H9 (cell line): Measurements from ENCODE around the gene BBS12. TPM values are rescaled to one million over a fixed set of nuclear protein-coding genes. Genes with fewer than 3 reads are reported as not detected.
A peak's percentile ranks its signal among the peaks of the same experiment; 100 is the strongest.

Experiments
- DNase-seq: peaks from one replicate; pipeline ENCODE4 v3.0.0-alpha.2; 2017
- H2AFZ ChIP-seq: one replicate; pipeline ENCODE4 v1.6.1; 2013; ENCODE audit warnings: mild to moderate bottlenecking, low read length, control low read depth, moderate library complexity
- H2AK5ac ChIP-seq: 2 replicates; pipeline ENCODE4 v1.6.1; 2013; ENCODE audit warnings: low read length, control low read depth, mixed read lengths; ENCODE audit not compliant: insufficient read length
- H2BK120ac ChIP-seq: one replicate; pipeline ENCODE4 v1.6.1; 2013; ENCODE audit warnings: low read depth, mild to moderate bottlenecking, low read length, control low read depth, inconsistent platforms; ENCODE audit not compliant: poor library complexity, severe bottlenecking
- H2BK12ac ChIP-seq: 2 replicates; pipeline ENCODE4 v1.6.1; 2013; ENCODE audit warnings: low read length, control low read depth, mixed read lengths, low read depth; ENCODE audit not compliant: insufficient read length
- H2BK15ac ChIP-seq: 2 replicates; pipeline ENCODE4 v1.6.1; 2013; ENCODE audit warnings: low read depth, low read length, control low read depth
- H2BK20ac ChIP-seq: one replicate; pipeline ENCODE4 v1.6.1; 2013; ENCODE audit warnings: low read depth, mild to moderate bottlenecking, low read length, control low read depth, inconsistent platforms; ENCODE audit not compliant: poor library complexity, severe bottlenecking
- H2BK5ac ChIP-seq: 2 replicates; pipeline ENCODE4 v1.6.1; 2013; ENCODE audit warnings: low read length, control low read depth, mixed read lengths; ENCODE audit not compliant: insufficient read length
- H3K14ac ChIP-seq: 2 replicates; pipeline ENCODE4 v1.6.1; 2013; ENCODE audit warnings: low read length, control low read depth; ENCODE audit not compliant: insufficient read depth
- H3K18ac ChIP-seq: 2 replicates; pipeline ENCODE4 v1.6.1; 2013; ENCODE audit warnings: low read depth, mild to moderate bottlenecking, mixed read lengths, low read length, control low read depth; ENCODE audit not compliant: insufficient read length
- H3K23ac ChIP-seq: 2 replicates; pipeline ENCODE4 v1.6.1; 2013; ENCODE audit warnings: low read length, control low read depth, mixed read lengths, low read depth; ENCODE audit not compliant: insufficient read length
- H3K23me2 ChIP-seq: 2 replicates; pipeline ENCODE4 v1.6.1; 2013; ENCODE audit warnings: low read depth, mild to moderate bottlenecking, mixed read lengths, low read length, control low read depth; ENCODE audit not compliant: insufficient read length, poor library complexity, severe bottlenecking
- H3K27ac ChIP-seq: 2 replicates; pipeline ENCODE4 v1.5.1; 2013; ENCODE audit warnings: low read length, control low read depth, mixed read lengths, low read depth; ENCODE audit not compliant: insufficient read length
- H3K27me3 ChIP-seq: 2 replicates; pipeline ENCODE4 v1.6.1; 2013; ENCODE audit warnings: low read length, control low read depth, inconsistent platforms; ENCODE audit not compliant: insufficient read depth
- H3K4ac ChIP-seq: 2 replicates; pipeline ENCODE4 v1.6.1; 2013; ENCODE audit warnings: low read depth, mild to moderate bottlenecking, control low read depth, inconsistent platforms, low read length, moderate library complexity
- H3K4me1 ChIP-seq: 2 replicates; pipeline ENCODE4 v1.6.1; 2013; ENCODE audit warnings: low read length, control low read depth, inconsistent platforms; ENCODE audit not compliant: insufficient read depth
- H3K4me2 ChIP-seq: 2 replicates; pipeline ENCODE4 v1.6.1; 2013; ENCODE audit warnings: low read length, control low read depth, mixed read lengths; ENCODE audit not compliant: insufficient read length, insufficient read depth
- H3K56ac ChIP-seq: 2 replicates; pipeline ENCODE4 v1.6.1; 2013; ENCODE audit warnings: low read depth, mild to moderate bottlenecking, mixed read lengths, low read length, control low read depth; ENCODE audit not compliant: insufficient read length
- H3K79me1 ChIP-seq: 2 replicates; pipeline ENCODE4 v1.6.1; 2013; ENCODE audit warnings: low read depth, mild to moderate bottlenecking, moderate library complexity, low read length, control low read depth, inconsistent platforms; ENCODE audit not compliant: insufficient read depth, poor library complexity, severe bottlenecking
- H3K79me2 ChIP-seq: 2 replicates; pipeline ENCODE4 v1.6.1; 2013; ENCODE audit warnings: low read length, control low read depth, inconsistent platforms; ENCODE audit not compliant: insufficient read depth
- H3K9ac ChIP-seq: 2 replicates; pipeline ENCODE4 v1.6.1; 2013; ENCODE audit warnings: low read length, control low read depth, mixed read lengths; ENCODE audit not compliant: insufficient read length; ENCODE audit errors: extremely low read depth
- H3K9me3 ChIP-seq: one replicate; pipeline ENCODE4 v1.6.1; 2013; ENCODE audit warnings: low read depth, low read length, inconsistent platforms; ENCODE audit not compliant: control insufficient read depth
- H3T11ph ChIP-seq: one replicate; pipeline ENCODE4 v1.6.1; 2013; ENCODE audit warnings: mild to moderate bottlenecking, low read length, control low read depth, inconsistent platforms
- H4K20me1 ChIP-seq: one replicate; pipeline ENCODE4 v1.6.1; 2013; ENCODE audit not compliant: control insufficient read depth, insufficient read length, insufficient read depth
- H4K5ac ChIP-seq: 2 replicates; pipeline ENCODE4 v1.6.1; 2013; ENCODE audit warnings: low read depth, mild to moderate bottlenecking, mixed read lengths, low read length, control low read depth; ENCODE audit not compliant: insufficient read length
- H4K8ac ChIP-seq: replicated peaks from 2 replicates; pipeline ENCODE4 v1.6.1; 2013; ENCODE audit warnings: low read length, control low read depth, mixed read lengths, low read depth; ENCODE audit not compliant: insufficient read length
- H4K91ac ChIP-seq: 2 replicates; pipeline ENCODE4 v1.6.1; 2013; ENCODE audit warnings: low read depth, mild to moderate bottlenecking, moderate library complexity, mixed read lengths, low read length, control low read depth; ENCODE audit not compliant: insufficient read length
- H3K27ac Mint-ChIP-seq, 3 experiments: 2 replicates in 2 of 3; 3 replicates in 1 of 3; pipeline ENCODE4 v1.8.0; 2020 to 2021; ENCODE audit warnings: mixed read lengths in 3 of 3, mild to moderate bottlenecking in 1 of 3, moderate library complexity in 1 of 3
- H3K27me3 Mint-ChIP-seq: 2 replicates; pipeline ENCODE4 v1.8.0; 2021; ENCODE audit warnings: low read depth, mild to moderate bottlenecking, moderate library complexity, mixed read lengths
- H3K36me3 Mint-ChIP-seq, 3 experiments: 2 replicates in 2 of 3; 3 replicates in 1 of 3; pipeline ENCODE4 v1.8.0; 2020 to 2021; ENCODE audit warnings: low read depth in 3 of 3, mixed read lengths in 3 of 3; ENCODE audit not compliant: insufficient read depth in 1 of 3
- H3K4me1 Mint-ChIP-seq, 2 experiments: 2 replicates each; pipeline ENCODE4 v1.8.0; 2020; ENCODE audit warnings: mixed read lengths in 2 of 2
- H3K4me3 Mint-ChIP-seq, 2 experiments: 2 replicates in 1 of 2; 3 replicates in 1 of 2; pipeline ENCODE4 v1.8.0; 2020 to 2021; ENCODE audit warnings: mild to moderate bottlenecking in 2 of 2, mixed read lengths in 2 of 2, moderate library complexity in 1 of 2
- H3K9me3 Mint-ChIP-seq, 2 experiments: 2 replicates in 1 of 2; 3 replicates in 1 of 2; pipeline ENCODE4 v1.8.0; 2020; ENCODE audit warnings: mild to moderate bottlenecking in 2 of 2, mixed read lengths in 2 of 2, moderate library complexity in 1 of 2
- CTCF ChIP-seq: fragments of 200-600 bp; sonication (generic); conservative IDR thresholded peaks from 3 replicates; pipeline ENCODE4 v1.8.0; 2021; ENCODE audit warnings: antibody characterized with exemption, mild to moderate bottlenecking
- WGBS: extraction: QIAGEN DNeasy Blood & Tissue Kit; methylation state at CpG from one replicate; pipeline ENCODE4 v1.1.7; 2013; ENCODE audit warnings: missing lambda C conversion rate, low lambda C conversion rate, mixed read lengths; ENCODE audit not compliant: insufficient read length; ENCODE audit errors: extremely low coverage; 5-methylcytosine and 5-hydroxymethylcytosine counted together
- total RNA-seq: library from RNA; stranded (reverse); gene quantifications from 2 replicates; pipeline ENCODE4 v1.2.1, GENCODE V29; 2021

Gene BBS12
- total RNA-seq, 1 experiment from 2014 or later: 1.2 TPM

- Histone ChIP-seq H2AK5ac (no peak overlapping the region), H3K79me2 (no peaks in the 10 kb centered on the region), H2BK120ac (no peak overlapping the region), H3K4ac (no peak overlapping the region), H3K56ac (no peak overlapping the region), H3T11ph (no peak overlapping the region), H2BK5ac (no peak overlapping the region), H3K23me2 (no peaks in the 10 kb centered on the region), H3K23ac (no peak overlapping the region), H3K4me2 (no peak overlapping the region), H2BK20ac (peak overlapping the region; percentile 78), H4K8ac (no peak overlapping the region), H3K14ac (no peak overlapping the region), H3K9me3 (no peaks in the 10 kb centered on the region), H3K9ac (no peak overlapping the region), H2BK12ac (no peak overlapping the region), H3K27me3 (no peaks in the 10 kb centered on the region), H3K27ac (no peak overlapping the region), H3K4me1 (peaks cover 22% of the 10 kb centered on the region; the same call in 1 of the 2 replicates), H2AFZ (no peak overlapping the region), H3K18ac (no peak overlapping the region), H2BK15ac (no peak overlapping the region; the same call in 1 of the 2 replicates), H4K20me1 (no peaks in the 10 kb centered on the region), H3K79me1 (no peaks in the 10 kb centered on the region), H4K91ac (no peak overlapping the region), H4K5ac (no peak overlapping the region)
- no CpG with 5 or more reads among the region's 1 CpG for WGBS
- Mint-ChIP-seq H3K36me3 (peaks cover 0 to 20% (median 7%) of the 10 kb centered on the region in 3 experiments; a peak in 4 of 7 replicates), H3K4me3 (no peak overlapping the region), H3K4me1 (peaks cover 72% of the 10 kb centered on the region in 2 experiments), H3K27me3 (no peaks in the 10 kb centered on the region), H3K9me3 (peaks cover 2 to 9% of the 10 kb centered on the region in 2 experiments; a peak in 2 of 5 replicates), H3K27ac (peak overlapping the region; percentile 68 to 91 (median 81); a peak in 4 of 7 replicates)
- DNase-seq: no peak
- TF ChIP-seq CTCF: no peak
Observed at GRCh38 chr4:122787940-122788339, 55.4 kb downstream of the BBS12 start.
